Mesothelial cell of epicardium (in vitro differentiated cells): ENCODE measurements around the gene BTBD18. TPM values are rescaled to one million over a fixed set of nuclear protein-coding genes. Genes with fewer than 3 reads are reported as not detected.

Experiments
- DNase-seq, 2 experiments: peaks; one replicate each; pipeline ENCODE4 v3.0.0; 2021; ENCODE audit warnings: low spot score in 2 of 2; ENCODE audit not compliant: unreplicated experiment in 2 of 2
- H3K27ac Mint-ChIP-seq: 2 replicates; pipeline ENCODE4 v1.8.0; 2021; ENCODE audit warnings: mixed read lengths
- H3K27me3 Mint-ChIP-seq: 2 replicates; pipeline ENCODE4 v1.8.0; 2021; ENCODE audit warnings: low read depth, mixed read lengths
- H3K36me3 Mint-ChIP-seq: 2 replicates; pipeline ENCODE4 v1.8.0; 2021; ENCODE audit warnings: mixed read lengths
- H3K4me1 Mint-ChIP-seq: 2 replicates; pipeline ENCODE4 v1.8.0; 2021; ENCODE audit warnings: mixed read lengths
- H3K4me3 Mint-ChIP-seq: 2 replicates; pipeline ENCODE4 v1.8.0; 2021; ENCODE audit warnings: mild to moderate bottlenecking, moderate library complexity, mixed read lengths
- H3K9me3 Mint-ChIP-seq: 2 replicates; pipeline ENCODE4 v1.8.0; 2021; ENCODE audit warnings: mixed read lengths
- total RNA-seq: library from RNA; stranded (reverse); gene quantifications from 3 replicates; pipeline ENCODE4 v1.2.1, GENCODE V29; 2021
- TF ChIP-seq, protein P1 (sequence below): fragments of 200-600 bp; sonication (generic); IDR thresholded peaks from one replicate; pipeline ENCODE4 v1.5.0; 2021; ENCODE audit warnings: antibody characterized with exemption; ENCODE audit not compliant: unreplicated experiment

BTBD18 gene
- total RNA-seq, 1 donor from 2014 or later = not detected

- H3K4me1 Mint-ChIP-seq = peaks cover 44% of the 10 kb centered on the region
- H3K4me3 Mint-ChIP-seq = no peak overlapping the region
- H3K9me3 Mint-ChIP-seq = no peaks in the 10 kb centered on the region
These were observed 35.5 kb upstream of the BTBD18 start for GRCh38 chr11:57787006-57787604.

GRCh38 chr11:57786436-57786835, 34.8 kb upstream of the BTBD18 start:
- H3K27ac Mint-ChIP-seq = peak overlapping the region; percentile 94
- peaks cover 12% of the 10 kb centered on the region for H3K36me3 Mint-ChIP-seq

More at GRCh38 chr11:57787006-57787604, 35.5 kb upstream of the BTBD18 start:
- Mint-ChIP-seq H3K36me3 (peaks cover 19% of the 10 kb centered on the region), H3K27me3 (no peaks in the 10 kb centered on the region), H3K27ac (peak overlapping the region; percentile 91)
- DNase-seq = no peak
- TF ChIP-seq, protein P1, sequence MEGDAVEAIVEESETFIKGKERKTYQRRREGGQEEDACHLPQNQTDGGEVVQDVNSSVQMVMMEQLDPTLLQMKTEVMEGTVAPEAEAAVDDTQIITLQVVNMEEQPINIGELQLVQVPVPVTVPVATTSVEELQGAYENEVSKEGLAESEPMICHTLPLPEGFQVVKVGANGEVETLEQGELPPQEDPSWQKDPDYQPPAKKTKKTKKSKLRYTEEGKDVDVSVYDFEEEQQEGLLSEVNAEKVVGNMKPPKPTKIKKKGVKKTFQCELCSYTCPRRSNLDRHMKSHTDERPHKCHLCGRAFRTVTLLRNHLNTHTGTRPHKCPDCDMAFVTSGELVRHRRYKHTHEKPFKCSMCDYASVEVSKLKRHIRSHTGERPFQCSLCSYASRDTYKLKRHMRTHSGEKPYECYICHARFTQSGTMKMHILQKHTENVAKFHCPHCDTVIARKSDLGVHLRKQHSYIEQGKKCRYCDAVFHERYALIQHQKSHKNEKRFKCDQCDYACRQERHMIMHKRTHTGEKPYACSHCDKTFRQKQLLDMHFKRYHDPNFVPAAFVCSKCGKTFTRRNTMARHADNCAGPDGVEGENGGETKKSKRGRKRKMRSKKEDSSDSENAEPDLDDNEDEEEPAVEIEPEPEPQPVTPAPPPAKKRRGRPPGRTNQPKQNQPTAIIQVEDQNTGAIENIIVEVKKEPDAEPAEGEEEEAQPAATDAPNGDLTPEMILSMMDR = no peak

DNA sequence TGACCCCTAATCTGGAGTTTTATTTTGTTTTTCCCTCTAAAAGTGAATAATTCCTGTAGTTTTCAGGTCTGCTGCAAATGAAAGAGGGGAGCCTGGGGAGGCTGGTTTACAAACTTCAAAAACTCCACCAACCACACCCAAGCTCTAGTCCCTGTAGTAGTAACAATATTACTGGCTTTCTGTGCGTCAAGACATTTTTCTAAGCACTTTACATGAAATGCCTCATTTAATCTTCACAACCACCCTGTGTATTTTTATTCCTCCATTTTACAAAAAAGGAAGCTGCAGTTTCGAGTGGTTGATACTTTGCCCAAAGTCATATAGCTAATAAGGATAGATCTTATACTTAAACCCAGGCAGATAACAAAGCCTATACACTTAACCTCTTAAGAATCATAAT, 33.5 kb upstream of the BTBD18 start:
- no peaks in the 10 kb centered on the region for H3K9me3 Mint-ChIP-seq
- H3K36me3 Mint-ChIP-seq = peaks cover 5% of the 10 kb centered on the region
- TF ChIP-seq, protein P1 = no peak
- no peaks in the 10 kb centered on the region for H3K27me3 Mint-ChIP-seq
- no peak for DNase-seq
- peak overlapping the region; percentile 89 for H3K27ac Mint-ChIP-seq
- peaks cover 62% of the 10 kb centered on the region for H3K4me1 Mint-ChIP-seq
- no peak overlapping the region for H3K4me3 Mint-ChIP-seq

More at GRCh38 chr11:57786436-57786835, 34.8 kb upstream of the BTBD18 start:
- no peak for DNase-seq
- Mint-ChIP-seq H3K9me3 (no peaks in the 10 kb centered on the region), H3K4me3 (no peak overlapping the region), H3K4me1 (peaks cover 48% of the 10 kb centered on the region), H3K27me3 (no peaks in the 10 kb centered on the region)
- TF ChIP-seq, protein P1 = no peak

DNA sequence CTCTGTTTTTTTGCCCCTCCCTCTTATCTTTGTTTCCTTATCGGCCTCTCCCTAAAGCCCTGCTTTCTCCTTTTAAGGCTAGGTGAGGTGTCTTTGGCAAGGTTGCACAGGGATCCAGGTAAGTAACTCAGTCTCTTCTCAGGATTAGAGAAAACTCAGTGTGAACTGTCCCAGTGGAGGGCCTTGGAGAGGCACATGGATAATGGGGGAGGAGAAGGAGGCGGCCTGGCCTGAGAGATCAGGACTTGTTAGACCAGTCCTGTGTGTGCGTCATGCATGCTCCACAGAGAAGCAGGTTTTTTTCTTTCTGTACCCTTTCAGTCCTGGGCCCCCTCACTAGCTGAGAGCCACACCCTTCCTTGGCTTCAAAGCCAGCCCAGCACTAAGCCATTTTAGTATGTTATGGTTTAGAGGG, 29.9 kb upstream of the BTBD18 start:
- DNase-seq = no peak
- H3K27me3 Mint-ChIP-seq = no peaks in the 10 kb centered on the region
- H3K27ac Mint-ChIP-seq = peak overlapping the region; percentile 99
- peak overlapping the region; percentile 50 for H3K4me3 Mint-ChIP-seq
- H3K36me3 Mint-ChIP-seq = peaks cover 2% of the 10 kb centered on the region
- peaks cover 75% of the 10 kb centered on the region for H3K4me1 Mint-ChIP-seq
- TF ChIP-seq, protein P1 = no peak
- H3K9me3 Mint-ChIP-seq = no peaks in the 10 kb centered on the region

- TF ChIP-seq, protein P1 = no peak
- Mint-ChIP-seq H3K36me3 (no peaks in the 10 kb centered on the region), H3K27ac (peak overlapping the region; percentile 99), H3K4me3 (peak overlapping the region; percentile 47), H3K4me1 (peaks cover 84% of the 10 kb centered on the region), H3K27me3 (no peaks in the 10 kb centered on the region), H3K9me3 (no peaks in the 10 kb centered on the region)
- DNase-seq = no peak
These were observed 27.7 kb upstream of the BTBD18 start for GRCh38 chr11:57779276-57779675.
